Vagina (tissue), 2 donors: ENCODE data around the gene ZIC1. TPM values are rescaled to one million over a fixed set of nuclear protein-coding genes. Genes with fewer than 3 reads are reported as not detected.

Experiments
- DNase-seq, 2 donors: peaks; one replicate each; pipeline ENCODE4 v3.0.0-alpha.2; 2017; ENCODE audit errors: extremely low spot score in 2 of 2
- H3K27ac ChIP-seq: fragments of 200-600 bp; sonication (generic); one replicate; pipeline ENCODE4 v1.5.1; 2019
- H3K27me3 ChIP-seq: fragments of 200-600 bp; sonication (generic); one replicate; pipeline ENCODE4 v1.5.1; 2019
- H3K36me3 ChIP-seq, 2 donors: fragments of 200-600 bp; sonication (generic); one replicate each; pipeline ENCODE4 v1.5.1; 2017 to 2019
- H3K4me1 ChIP-seq: fragments of 200-600 bp; sonication (generic); one replicate; pipeline ENCODE4 v1.5.1; 2019
- H3K4me3 ChIP-seq, 2 donors: fragments of 200-600 bp; sonication (generic); 1 replicate in 1 of 2; 2 replicates in 1 of 2; pipeline ENCODE4 v1.5.1; 2016 to 2019
- H3K9me3 ChIP-seq: fragments of 200-600 bp; sonication (generic); one replicate; pipeline ENCODE4 v1.5.1; 2019
- POLR2A ChIP-seq, 2 donors: fragments of 450-650 bp; IDR thresholded peaks; one replicate each; pipeline ENCODE4 v1.6.1; 2017; ENCODE audit warnings: antibody characterized with exemption in 2 of 2, mild to moderate bottlenecking in 2 of 2, moderate library complexity in 2 of 2
- POLR2AphosphoS5 ChIP-seq, 2 donors: sonication (generic); formaldehyde crosslinking; IDR thresholded peaks; one replicate each; pipeline ENCODE4 v1.9.0; 2017; ENCODE audit warnings: antibody characterized with exemption in 2 of 2, mild to moderate bottlenecking in 2 of 2, low read depth in 1 of 2; ENCODE audit not compliant: insufficient read depth in 1 of 2
- intact Hi-C: fragments of 100-400 bp; cut with DNase I; formaldehyde crosslinking; loops from one replicate; pipeline ENCODE4 v1.15.1; 2023
- total RNA-seq: library from RNA; depleted of rRNA; stranded (reverse); fragments of >200 nt; gene quantifications from one replicate; pipeline ENCODE4 v1.2.3, GENCODE V29; 2016
- TF ChIP-seq, protein P1 (sequence below), 3 experiments: fragments of 450-650 bp in 2 of 3; fragments of 200-600 bp in 1 of 3; sonication (generic) in 1 of 3; IDR thresholded peaks; one replicate each; pipeline ENCODE4 v1.5.1; 2017 to 2019; ENCODE audit warnings: antibody characterized with exemption in 3 of 3, mild to moderate bottlenecking in 2 of 3, moderate library complexity in 2 of 3

ZIC1 gene
- total RNA-seq, 1 donor from 2014 or later = not detected

DNA sequence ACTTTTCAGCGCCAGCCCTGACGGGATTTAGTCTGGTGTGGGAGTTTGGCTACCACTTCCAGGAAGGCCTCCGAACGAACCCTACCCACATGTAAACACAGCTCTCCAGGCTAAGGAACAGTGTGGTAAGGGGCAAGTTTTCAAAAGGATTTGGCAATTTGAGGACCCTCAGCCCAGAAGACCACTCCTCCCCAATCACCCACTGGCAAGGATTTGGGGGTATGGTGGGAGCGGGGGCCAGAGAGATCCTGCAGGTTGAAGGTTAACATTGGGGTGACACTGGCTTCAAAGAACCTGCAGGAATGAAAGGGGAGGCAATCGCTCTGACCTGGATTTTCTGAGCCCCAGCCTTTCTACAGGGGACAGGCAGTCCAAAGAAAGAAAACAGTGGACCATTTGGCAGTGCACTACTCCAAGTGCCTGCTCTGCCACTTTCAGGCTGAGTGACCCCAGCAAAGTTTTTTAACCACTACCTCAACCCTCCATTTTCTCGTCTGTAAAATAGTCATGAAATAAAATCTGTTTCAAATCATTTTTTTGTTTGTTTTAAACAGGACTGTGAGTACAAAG lies 37.3 kb upstream of the ZIC1 start:
- TF ChIP-seq POLR2A (IDR thresholded peaks at IDR 0.05) (no peak), POLR2AphosphoS5 (IDR thresholded peaks at IDR 0.05; ENCODE audit: insufficient read depth in 1 of 2, low read depth in 1 of 2) (no peak)
- TF ChIP-seq, protein P1, sequence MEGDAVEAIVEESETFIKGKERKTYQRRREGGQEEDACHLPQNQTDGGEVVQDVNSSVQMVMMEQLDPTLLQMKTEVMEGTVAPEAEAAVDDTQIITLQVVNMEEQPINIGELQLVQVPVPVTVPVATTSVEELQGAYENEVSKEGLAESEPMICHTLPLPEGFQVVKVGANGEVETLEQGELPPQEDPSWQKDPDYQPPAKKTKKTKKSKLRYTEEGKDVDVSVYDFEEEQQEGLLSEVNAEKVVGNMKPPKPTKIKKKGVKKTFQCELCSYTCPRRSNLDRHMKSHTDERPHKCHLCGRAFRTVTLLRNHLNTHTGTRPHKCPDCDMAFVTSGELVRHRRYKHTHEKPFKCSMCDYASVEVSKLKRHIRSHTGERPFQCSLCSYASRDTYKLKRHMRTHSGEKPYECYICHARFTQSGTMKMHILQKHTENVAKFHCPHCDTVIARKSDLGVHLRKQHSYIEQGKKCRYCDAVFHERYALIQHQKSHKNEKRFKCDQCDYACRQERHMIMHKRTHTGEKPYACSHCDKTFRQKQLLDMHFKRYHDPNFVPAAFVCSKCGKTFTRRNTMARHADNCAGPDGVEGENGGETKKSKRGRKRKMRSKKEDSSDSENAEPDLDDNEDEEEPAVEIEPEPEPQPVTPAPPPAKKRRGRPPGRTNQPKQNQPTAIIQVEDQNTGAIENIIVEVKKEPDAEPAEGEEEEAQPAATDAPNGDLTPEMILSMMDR (IDR thresholded peaks at IDR 0.05) = no peak
- DNase-seq = no peak
- H3K4me3 ChIP-seq = no peak overlapping the region
- H3K4me1 ChIP-seq = no peaks in the 10 kb centered on the region
- peaks cover 10% of the 10 kb centered on the region for H3K27me3 ChIP-seq
- intact Hi-C loops = no loop called here
- H3K27ac ChIP-seq = no peak overlapping the region
- no peaks in the 10 kb centered on the region for H3K36me3 ChIP-seq
- H3K9me3 ChIP-seq = no peaks in the 10 kb centered on the region

DNA sequence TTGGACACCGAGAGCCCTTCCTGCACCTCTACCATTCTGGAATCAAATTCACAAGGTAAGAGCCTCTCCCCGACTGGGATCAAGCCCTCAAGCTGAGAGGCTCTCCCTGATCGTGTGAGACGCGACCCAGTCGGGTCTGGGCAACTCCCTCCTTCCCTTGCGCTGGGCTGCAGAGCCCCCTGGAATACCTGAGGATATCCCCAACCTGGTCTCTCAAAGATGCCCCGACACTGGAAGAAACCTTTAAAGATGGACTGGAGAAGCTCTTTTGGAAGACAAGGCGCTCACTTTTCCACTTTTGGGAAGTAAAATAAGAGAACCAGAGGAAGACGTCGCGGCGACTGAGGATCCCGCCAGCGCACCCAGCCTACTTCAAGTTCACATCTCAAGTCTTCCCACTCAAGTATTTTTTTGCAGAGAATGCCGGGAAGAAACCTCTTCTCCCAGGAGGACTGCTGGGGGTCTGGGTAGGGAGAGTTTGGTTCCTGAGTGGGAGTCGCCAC lies 36.6 kb upstream of the ZIC1 start:
- intact Hi-C loops = no loop called here
- no peak for DNase-seq
- peaks cover 15% of the 10 kb centered on the region for H3K27me3 ChIP-seq

DNA sequence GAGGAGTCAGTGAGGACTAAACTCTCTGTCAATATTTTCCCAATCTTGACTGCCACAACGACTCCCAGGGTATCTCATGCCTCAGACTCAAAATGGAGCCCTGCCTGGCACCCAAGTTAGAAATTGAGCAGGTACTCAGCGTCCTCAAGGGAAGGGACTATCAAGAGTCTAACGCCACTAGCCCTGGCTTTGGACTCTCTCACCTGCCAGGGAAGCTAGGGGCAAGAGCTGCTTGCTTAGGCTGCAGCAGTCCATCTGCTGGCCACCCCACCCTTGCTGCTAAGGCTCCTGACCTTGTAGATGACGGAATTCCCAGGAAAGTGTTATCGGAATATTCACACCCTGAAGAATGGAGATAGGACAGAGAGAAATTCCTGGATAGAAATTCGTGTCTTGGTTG lies 35.9 kb upstream of the ZIC1 start:
- Histone ChIP-seq H3K36me3 (no peaks in the 10 kb centered on the region), H3K9me3 (no peaks in the 10 kb centered on the region), H3K27me3 (peaks cover 19% of the 10 kb centered on the region), H3K27ac (no peak overlapping the region), H3K4me3 (no peak overlapping the region), H3K4me1 (no peaks in the 10 kb centered on the region)
- TF ChIP-seq, protein P1 (IDR thresholded peaks at IDR 0.05) = no peak
- TF ChIP-seq POLR2A (IDR thresholded peaks at IDR 0.05) (no peak), POLR2AphosphoS5 (IDR thresholded peaks at IDR 0.05; ENCODE audit: insufficient read depth in 1 of 2, low read depth in 1 of 2) (no peak)
- intact Hi-C loops = no loop called here
- DNase-seq = no peak

More for the DNA sequence above, 36.6 kb upstream of the ZIC1 start:
- no peak for TF ChIP-seq POLR2A (IDR thresholded peaks at IDR 0.05)
- Histone ChIP-seq H3K36me3 (no peaks in the 10 kb centered on the region), H3K4me3 (no peak overlapping the region), H3K9me3 (no peaks in the 10 kb centered on the region), H3K4me1 (no peaks in the 10 kb centered on the region), H3K27ac (no peak overlapping the region)

DNA sequence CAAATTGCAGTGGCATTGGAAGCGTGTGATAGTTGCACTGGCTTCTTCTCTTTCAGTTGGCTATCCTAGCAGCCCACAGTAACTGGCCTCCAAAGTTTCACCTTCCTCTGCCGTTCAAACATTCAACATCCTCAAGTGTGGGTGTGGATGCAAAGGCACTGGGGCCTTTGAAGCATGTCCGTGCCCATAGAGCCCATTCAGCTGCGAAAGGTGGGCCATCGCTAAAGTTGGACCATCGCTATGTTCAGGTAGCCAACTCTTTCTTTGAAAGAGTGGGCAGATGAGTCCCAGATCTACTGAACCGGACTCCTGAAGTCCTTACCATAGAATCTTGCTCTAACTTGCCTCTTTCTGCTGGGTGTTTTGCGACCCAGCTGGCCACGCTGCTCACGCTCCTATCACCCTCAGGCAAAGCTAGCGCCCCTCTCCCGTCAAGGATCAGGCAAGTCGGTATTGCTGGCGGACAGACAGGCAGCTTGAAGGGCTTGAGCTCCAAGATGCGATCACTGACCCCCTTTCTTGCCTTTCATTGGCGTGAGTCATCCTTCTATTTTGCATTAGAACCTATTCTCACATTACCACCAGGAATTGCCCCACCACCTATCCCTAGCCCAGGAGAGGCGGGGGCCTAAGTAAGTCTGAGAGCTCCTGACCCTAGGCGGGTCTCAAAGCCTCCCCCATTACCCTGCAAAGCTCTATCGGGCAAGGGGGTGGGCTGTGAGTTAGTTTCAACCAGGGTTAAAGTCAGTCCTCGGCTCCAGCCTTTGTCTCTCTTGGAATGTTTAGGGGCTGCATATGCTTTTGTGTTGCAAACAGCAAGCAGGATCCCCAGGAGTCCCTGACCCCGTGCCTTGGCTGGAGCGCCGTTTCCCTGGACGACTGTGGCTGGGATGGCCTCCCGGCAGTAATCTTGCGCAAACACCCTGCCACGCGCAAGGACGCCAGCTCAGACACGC lies 31.5 kb upstream of the ZIC1 start:
- no peaks in the 10 kb centered on the region for H3K9me3 ChIP-seq
- H3K4me3 ChIP-seq = no peak overlapping the region
- H3K27me3 ChIP-seq = peaks cover 23% of the 10 kb centered on the region
- H3K4me1 ChIP-seq = no peaks in the 10 kb centered on the region
- TF ChIP-seq, protein P1 (IDR thresholded peaks at IDR 0.05) = no peak
- intact Hi-C loops = no loop called here
- H3K36me3 ChIP-seq = no peaks in the 10 kb centered on the region
- peak in 1 of 2 donors; percentile 43 for DNase-seq
- no peak overlapping the region for H3K27ac ChIP-seq

DNA sequence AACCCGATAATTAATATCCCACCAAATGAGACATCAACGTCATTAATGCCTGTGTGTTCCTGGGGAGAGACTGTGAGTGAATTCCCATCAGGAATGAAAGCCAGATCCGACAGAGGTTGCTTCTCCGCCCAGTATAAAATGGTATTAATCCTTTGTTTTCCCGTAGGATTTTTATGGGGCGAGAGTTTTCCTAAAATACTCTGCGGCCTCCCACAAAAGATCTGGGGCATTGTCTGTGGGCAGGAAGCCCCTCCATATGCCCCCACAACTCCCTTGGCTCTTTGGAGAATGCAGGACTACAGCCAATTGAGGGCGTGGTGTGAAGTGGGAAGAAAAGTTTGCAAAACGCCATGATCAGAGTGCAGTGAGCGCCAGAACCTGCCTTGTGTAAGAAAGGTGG lies 29.5 kb upstream of the ZIC1 start:
- TF ChIP-seq, protein P1 (IDR thresholded peaks at IDR 0.05) = no peak
- no peak for TF ChIP-seq POLR2AphosphoS5 (IDR thresholded peaks at IDR 0.05; ENCODE audit: insufficient read depth in 1 of 2, low read depth in 1 of 2)
- no peak for TF ChIP-seq POLR2A (IDR thresholded peaks at IDR 0.05)
- H3K4me1 ChIP-seq = no peaks in the 10 kb centered on the region
- peaks cover 18% of the 10 kb centered on the region for H3K27me3 ChIP-seq

More for the DNA sequence above, 29.5 kb upstream of the ZIC1 start:
- H3K27ac ChIP-seq = no peak overlapping the region
- intact Hi-C loops = no loop called here
- H3K9me3 ChIP-seq = no peaks in the 10 kb centered on the region
- DNase-seq = no peak
- no peak overlapping the region for H3K4me3 ChIP-seq
- H3K36me3 ChIP-seq = no peaks in the 10 kb centered on the region
